NCI-H748 (cell line): ENCODE measurements around the gene CARMIL1.
A peak's percentile ranks its signal among the peaks of the same experiment; 100 is the strongest.
"Not testable (repeated sequence)": the region's sequence is repeated elsewhere in the genome, so short reads cannot be mapped to it uniquely, and the experiment has no call there.

Experiments
- DNase-seq: peaks from one replicate; lab custom pipeline; 2025; ENCODE audit not compliant: unreplicated experiment; lab: John Stamatoyannopoulos, UW

CARMIL1 gene

GRCh38 chr6:25548451-25548850 lies 269.3 kb downstream of the CARMIL1 start:
- no peak for DNase-seq

- peak; percentile 12 for DNase-seq
Observed at GRCh38 chr6:25550631-25551030, 271.5 kb downstream of the CARMIL1 start.

GRCh38 chr6:25553502-25553901 lies 274.3 kb downstream of the CARMIL1 start:
- DNase-seq: no peak

- no peak for DNase-seq
Observed at GRCh38 chr6:25555188-25555587, 276.0 kb downstream of the CARMIL1 start.

GRCh38 chr6:25556516-25556915 lies 277.3 kb downstream of the CARMIL1 start:
- DNase-seq: peak; percentile 77

- DNase-seq: no peak
Observed at GRCh38 chr6:25558155-25558817, 279.1 kb downstream of the CARMIL1 start.

- DNase-seq: no peak
Observed at GRCh38 chr6:25560865-25561264, 281.7 kb downstream of the CARMIL1 start.

GRCh38 chr6:25564943-25565342 lies 285.8 kb downstream of the CARMIL1 start:
- no peak for DNase-seq

GRCh38 chr6:25570578-25570977 lies 291.4 kb downstream of the CARMIL1 start:
- DNase-seq: no peak

- peak; percentile 12 for DNase-seq
Observed at GRCh38 chr6:25576919-25577318, 297.7 kb downstream of the CARMIL1 start.

GRCh38 chr6:25578538-25578937 lies 299.4 kb downstream of the CARMIL1 start:
- peak; percentile 55 for DNase-seq

GRCh38 chr6:25579391-25579883 lies 300.3 kb downstream of the CARMIL1 start:
- no peak for DNase-seq

GRCh38 chr6:25579902-25580495 lies 300.8 kb downstream of the CARMIL1 start:
- no peak for DNase-seq

GRCh38 chr6:25582101-25582500 lies 302.9 kb downstream of the CARMIL1 start:
- DNase-seq: no peak

- no peak for DNase-seq
Observed at GRCh38 chr6:25583099-25583498, 303.9 kb downstream of the CARMIL1 start.

- DNase-seq: no peak
Observed at GRCh38 chr6:25583906-25584305, 304.7 kb downstream of the CARMIL1 start.

GRCh38 chr6:25585225-25585624 lies 306.1 kb downstream of the CARMIL1 start:
- no peak for DNase-seq

- DNase-seq: not testable (repeated sequence)
Observed at GRCh38 chr6:25586119-25586518, 306.9 kb downstream of the CARMIL1 start.

- no peak for DNase-seq
Observed at GRCh38 chr6:25586927-25587326, 307.8 kb downstream of the CARMIL1 start.

- DNase-seq: peak; percentile 93
Observed at GRCh38 chr6:25590986-25591385, 311.8 kb downstream of the CARMIL1 start.

- DNase-seq: peak; percentile 38
Observed at GRCh38 chr6:25596928-25597818, 318.0 kb downstream of the CARMIL1 start.
